ENCODE data around the gene C5orf47. TPM values are rescaled to one million over a fixed set of nuclear protein-coding genes. Genes with fewer than 3 reads are reported as not detected.

Gene C5orf47
- total RNA-seq, 3 donors from 2014 or later = not detected

GRCh38 chr5:174046558-174046957 lies 57.6 kb downstream of the C5orf47 start:
- H3K4me1 ChIP-seq (ENCODE audit: low read depth) = no peaks in the 10 kb centered on the region
- intact Hi-C loops (cut with DNase I, micrococcal nuclease) = no loop called here
- no peaks in the 10 kb centered on the region for H3K36me3 ChIP-seq (ENCODE audit: low read depth)
- DNase-seq (no peak), ATAC-seq (no peak)
- no peaks in the 10 kb centered on the region for H3K9me3 ChIP-seq
- no peak overlapping the region for H3K4me3 ChIP-seq
- no peak for TF ChIP-seq CTCF (IDR thresholded peaks at IDR 0.05)

- H3K4me3 ChIP-seq = no peak overlapping the region
- no peaks in the 10 kb centered on the region for H3K36me3 ChIP-seq (ENCODE audit: low read depth)
- TF ChIP-seq CTCF (IDR thresholded peaks at IDR 0.05) = no peak
- ATAC-seq (no peak), DNase-seq (no peak)
- intact Hi-C loops (cut with DNase I, micrococcal nuclease) = no loop called here
- H3K4me1 ChIP-seq (ENCODE audit: low read depth) = no peaks in the 10 kb centered on the region
- no peaks in the 10 kb centered on the region for H3K9me3 ChIP-seq
Measured at GRCh38 chr5:174047472-174048099, 58.6 kb downstream of the C5orf47 start.

GRCh38 chr5:174052636-174053035 lies 63.7 kb downstream of the C5orf47 start:
- H3K9me3 ChIP-seq = no peaks in the 10 kb centered on the region
- intact Hi-C loops (cut with DNase I, micrococcal nuclease) = no loop called here

GRCh38 chr5:174053905-174054304 lies 64.9 kb downstream of the C5orf47 start:
- H3K9me3 ChIP-seq = no peaks in the 10 kb centered on the region
- H3K4me1 ChIP-seq (ENCODE audit: low read depth) = no peaks in the 10 kb centered on the region
- no peak overlapping the region for H3K4me3 ChIP-seq
- DNase-seq = no peak
- ATAC-seq = no peak
- intact Hi-C loops (cut with DNase I, micrococcal nuclease) = no loop called here
- TF ChIP-seq CTCF (IDR thresholded peaks at IDR 0.05) = no peak
- H3K36me3 ChIP-seq (ENCODE audit: low read depth) = no peaks in the 10 kb centered on the region

More at GRCh38 chr5:174052636-174053035, 63.7 kb downstream of the C5orf47 start:
- no peak for ATAC-seq
- TF ChIP-seq CTCF (IDR thresholded peaks at IDR 0.05) = no peak
- no peaks in the 10 kb centered on the region for H3K4me1 ChIP-seq (ENCODE audit: low read depth)
- no peak for DNase-seq
- H3K36me3 ChIP-seq (ENCODE audit: low read depth) = no peaks in the 10 kb centered on the region
- H3K4me3 ChIP-seq = no peak overlapping the region

Other genes starting within 250 kb of the C5orf47 start
- 10 to 100 TPM; 31.8 to 51.3 (median 32.1) TPM for gene CPEB4, start 100.8 kb upstream of the C5orf47 start, total RNA-seq
- gene NSG2, start 56.5 kb downstream of the C5orf47 start, total RNA-seq = 1 to 10 TPM; 1.2 to 8.7 (median 1.3) TPM